CD4-positive, alpha-beta memory T cell (primary cell): ENCODE data around the gene ELF5. TPM values are rescaled to one million over a fixed set of nuclear protein-coding genes. Genes with fewer than 3 reads are reported as not detected.

Experiments
- CTCF ChIA-PET: fragments of 350-600 bp; sonication (Branson Sonifier 250); formaldehyde crosslinking; loops from one replicate; lab custom pipeline; 2021; ENCODE audit warnings: inconsistent platforms; ENCODE audit not compliant: partially characterized antibody; lab: Charles Lee
- POLR2A ChIA-PET: fragments of 350-600 bp; sonication (Branson Sonifier 250); formaldehyde crosslinking; loops from one replicate; lab custom pipeline; 2021; ENCODE audit not compliant: partially characterized antibody; lab: Charles Lee
- DNase-seq, 5 donors: peaks; one replicate each; pipeline versions ENCODE4 v3.0.0 to v3.0.0-alpha.2; 2020 to 2022; ENCODE audit warnings: mixed read lengths in 1 of 5
- H3K27ac ChIP-seq: one replicate; pipeline ENCODE4 v1.7.0; 2013; ENCODE audit warnings: low read depth, low read length
- H3K27me3 ChIP-seq: 2 replicates; pipeline ENCODE4 v1.7.0; 2013; ENCODE audit warnings: mild to moderate bottlenecking, low read length, moderate library complexity; ENCODE audit not compliant: insufficient read depth
- H3K36me3 ChIP-seq: 2 replicates; pipeline ENCODE4 v1.7.0; 2013; ENCODE audit warnings: mild to moderate bottlenecking, low read length, moderate library complexity; ENCODE audit not compliant: insufficient read depth
- H3K4me1 ChIP-seq: 2 replicates; pipeline ENCODE4 v1.7.0; 2013; ENCODE audit warnings: mild to moderate bottlenecking, low read length, moderate library complexity; ENCODE audit not compliant: insufficient read depth
- H3K4me3 ChIP-seq, 2 donors: one replicate each; pipeline ENCODE4 v1.7.0; 2013; ENCODE audit warnings: low read length in 2 of 2, mild to moderate bottlenecking in 1 of 2
- H3K9me3 ChIP-seq, 2 donors: one replicate each; pipeline ENCODE4 v1.7.0; 2013; ENCODE audit warnings: low read length in 2 of 2, control low read depth in 1 of 2; ENCODE audit not compliant: control insufficient read depth in 1 of 2
- H3K27ac Mint-ChIP-seq, 7 donors: one replicate each; pipeline ENCODE4 v1.8.0; 2020 to 2021; ENCODE audit warnings: mixed read lengths in 7 of 7, mild to moderate bottlenecking in 6 of 7, inconsistent platforms in 3 of 7, moderate library complexity in 3 of 7
- H3K27me3 Mint-ChIP-seq, 2 donors: one replicate each; pipeline ENCODE4 v1.8.0; 2020 to 2021; ENCODE audit warnings: mixed read lengths in 2 of 2
- H3K36me3 Mint-ChIP-seq, 2 donors: one replicate each; pipeline ENCODE4 v1.8.0; 2020 to 2021; ENCODE audit warnings: mixed read lengths in 2 of 2, inconsistent platforms in 1 of 2, mild to moderate bottlenecking in 1 of 2
- H3K4me1 Mint-ChIP-seq, 4 donors: one replicate each; pipeline ENCODE4 v1.8.0; 2020 to 2021; ENCODE audit warnings: mixed read lengths in 4 of 4, mild to moderate bottlenecking in 1 of 4
- H3K4me3 Mint-ChIP-seq, 8 donors: one replicate each; pipeline ENCODE4 v1.8.0; 2020 to 2021; ENCODE audit warnings: mixed read lengths in 8 of 8, mild to moderate bottlenecking in 7 of 8, moderate library complexity in 6 of 8, inconsistent platforms in 3 of 8
- H3K9me3 Mint-ChIP-seq, 8 donors: one replicate each; pipeline ENCODE4 v1.8.0; 2020 to 2021; ENCODE audit warnings: mixed read lengths in 8 of 8, mild to moderate bottlenecking in 5 of 8, inconsistent platforms in 3 of 8, moderate library complexity in 1 of 8
- intact Hi-C: fragments of 100-400 bp; cut with micrococcal nuclease; formaldehyde crosslinking; loops from one replicate; pipeline ENCODE4 v1.15.1; 2023
- polyA plus RNA-seq, 2 donors: library from polyadenylated mRNA; unstranded; fragments of 300-500 nt; fragmentation: Illumina TruSeq; gene quantifications; one replicate each; pipeline ENCODE4 v1.2.3, GENCODE V29; 2021
- total RNA-seq, 2 experiments: library from RNA; stranded (reverse); gene quantifications; one replicate each; pipeline ENCODE4 v1.2.3, GENCODE V29; 2021

Gene ELF5
- total and polyA plus RNA-seq, 4 experiments from 2014 or later = not detected

DNA sequence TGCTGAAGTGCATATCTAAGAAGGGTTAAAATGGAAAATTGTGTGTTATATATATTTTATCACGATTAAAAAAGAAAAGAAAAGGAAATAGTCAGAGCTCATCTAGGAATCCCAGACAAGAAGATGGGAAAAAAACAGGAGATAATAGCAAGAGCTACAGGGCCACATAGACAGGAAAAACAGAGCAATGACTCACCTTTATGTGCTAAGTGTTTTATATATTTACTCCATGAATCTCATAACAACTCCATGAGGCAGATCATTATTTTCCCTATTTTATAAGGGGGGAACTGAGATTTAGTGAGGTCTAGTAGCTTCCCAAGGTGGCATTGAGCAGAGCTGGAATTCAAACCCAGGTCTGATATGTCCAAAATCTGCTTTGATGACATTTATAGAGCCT is 18.1 kb upstream of the ELF5 start:
- H3K36me3 Mint-ChIP-seq = no peaks in the 10 kb centered on the region
- CTCF ChIA-PET = interaction anchor here (1.4 kb wide), 1 partner anchor 11 kb away, joined by 4 read pairs; no protein-coding TSS in a partner anchor
- Histone ChIP-seq H3K27ac (no peak overlapping the region), H3K36me3 (no peaks in the 10 kb centered on the region), H3K4me1 (no peaks in the 10 kb centered on the region), H3K27me3 (no peaks in the 10 kb centered on the region), H3K9me3 (no peaks in the 10 kb centered on the region), H3K4me3 (no peak overlapping the region)
- DNase-seq = no peak
- H3K9me3 Mint-ChIP-seq = peaks cover 3 to 22% (median 12%) of the 10 kb centered on the region in 8 donors
- H3K27ac Mint-ChIP-seq = no peak overlapping the region
- no peaks in the 10 kb centered on the region for H3K4me1 Mint-ChIP-seq
- H3K27me3 Mint-ChIP-seq = peaks cover 22 to 30% of the 10 kb centered on the region in 2 donors
- intact Hi-C loops = no loop called here
- H3K4me3 Mint-ChIP-seq = no peak overlapping the region
- POLR2A ChIA-PET = interaction anchor here (1.2 kb wide), 1 partner anchor 9 kb away, joined by 4 read pairs; no protein-coding TSS in a partner anchor

GRCh38 chr11:34530545-34531234 is 17.1 kb upstream of the ELF5 start:
- Histone ChIP-seq H3K4me1 (no peaks in the 10 kb centered on the region), H3K36me3 (no peaks in the 10 kb centered on the region), H3K9me3 (no peaks in the 10 kb centered on the region), H3K27ac (no peak overlapping the region), H3K27me3 (no peaks in the 10 kb centered on the region), H3K4me3 (no peak overlapping the region)
- peaks cover 22 to 24% of the 10 kb centered on the region in 2 donors for H3K27me3 Mint-ChIP-seq
- no peak overlapping the region for H3K27ac Mint-ChIP-seq
- ChIA-PET CTCF (no interaction called here), POLR2A (no interaction called here)
- intact Hi-C loops = no loop called here
- no peak for DNase-seq
- H3K36me3 Mint-ChIP-seq = no peaks in the 10 kb centered on the region
- peaks cover 3 to 22% (median 12%) of the 10 kb centered on the region in 8 donors for H3K9me3 Mint-ChIP-seq
- no peak overlapping the region for H3K4me3 Mint-ChIP-seq
- peaks cover 0 to 1% (median 0%) of the 10 kb centered on the region in 4 donors for H3K4me1 Mint-ChIP-seq

- H3K4me1 Mint-ChIP-seq = peaks cover 0 to 1% (median 0%) of the 10 kb centered on the region in 4 donors
- Histone ChIP-seq H3K9me3 (no peaks in the 10 kb centered on the region), H3K27ac (no peak overlapping the region), H3K36me3 (no peaks in the 10 kb centered on the region), H3K4me1 (no peaks in the 10 kb centered on the region), H3K4me3 (no peak overlapping the region), H3K27me3 (no peaks in the 10 kb centered on the region)
- ChIA-PET CTCF (no interaction called here), POLR2A (no interaction called here)
- DNase-seq = no peak
- H3K9me3 Mint-ChIP-seq = peaks cover 2 to 11% (median 9%) of the 10 kb centered on the region in 8 donors
- H3K27me3 Mint-ChIP-seq = peaks cover 20 to 21% of the 10 kb centered on the region in 2 donors
- intact Hi-C loops = no loop called here
- H3K36me3 Mint-ChIP-seq = no peaks in the 10 kb centered on the region
- H3K4me3 Mint-ChIP-seq = no peak overlapping the region
- no peak overlapping the region for H3K27ac Mint-ChIP-seq
Observed at GRCh38 chr11:34529643-34530042, 16.0 kb upstream of the ELF5 start.

DNA sequence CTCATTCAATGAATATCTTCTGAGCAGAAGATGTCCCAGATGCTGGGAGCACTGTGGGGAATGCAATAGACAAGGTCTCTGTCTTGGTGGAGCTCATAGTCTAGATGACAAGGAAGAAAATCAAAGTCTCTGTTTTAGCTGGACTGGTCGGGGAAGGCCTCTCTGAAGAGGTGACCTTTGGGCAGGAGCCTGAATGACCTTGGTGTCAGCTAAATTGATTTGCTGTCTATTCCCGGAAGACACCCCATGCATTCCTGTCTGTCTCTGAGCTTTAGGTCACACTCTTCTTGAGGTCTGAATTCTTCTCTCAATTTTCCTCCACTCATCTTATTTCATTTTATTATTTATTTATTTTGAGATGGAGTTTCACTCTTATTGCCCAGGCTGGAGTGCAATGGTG is 14.5 kb upstream of the ELF5 start:
- CTCF ChIA-PET = no interaction called here

DNA sequence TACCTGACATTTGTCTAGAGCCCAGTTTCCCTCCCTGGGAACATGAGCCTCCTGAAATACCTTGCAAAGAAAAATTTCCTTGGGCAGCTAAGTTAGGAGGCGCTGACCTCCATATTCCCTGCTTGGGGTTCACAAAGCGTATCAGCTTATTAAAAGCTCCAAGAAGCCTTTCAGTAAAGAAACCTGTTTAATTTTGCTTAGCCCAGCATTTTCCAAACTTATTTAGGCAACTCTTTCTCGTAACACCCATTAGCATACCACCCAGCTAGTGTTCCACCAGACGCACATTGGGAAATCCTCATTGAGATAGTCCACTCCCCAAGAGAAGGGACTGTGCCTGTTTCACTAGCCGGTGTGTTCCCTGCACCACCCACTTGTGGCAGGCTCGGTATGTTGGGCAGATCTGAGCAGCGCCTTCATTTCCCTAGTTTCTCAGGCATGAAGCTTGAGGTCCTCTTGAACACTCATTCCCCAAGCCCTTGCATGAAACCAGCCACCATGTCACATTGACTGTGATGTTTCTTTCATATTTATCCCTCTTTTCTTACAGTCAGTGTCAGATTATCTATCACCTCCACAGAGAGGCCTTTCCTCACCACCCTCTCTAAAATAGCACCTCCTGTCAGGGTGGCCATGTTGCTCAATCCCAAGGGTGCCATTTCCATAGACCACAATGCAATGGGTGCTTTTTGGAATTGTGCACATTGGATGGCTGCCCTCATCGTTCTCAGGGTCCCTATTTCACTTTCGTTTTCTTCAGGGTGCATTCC is 12.5 kb upstream of the ELF5 start:
- intact Hi-C loops = no loop called here
- Mint-ChIP-seq H3K36me3 (no peaks in the 10 kb centered on the region), H3K27ac (no peak overlapping the region), H3K4me3 (peak overlapping the region in 2 of 8 donors; percentile 7 to 43), H3K9me3 (no peaks in the 10 kb centered on the region), H3K27me3 (peaks cover 11 to 12% of the 10 kb centered on the region in 2 donors), H3K4me1 (peaks cover 0 to 1% (median 0%) of the 10 kb centered on the region in 4 donors)
- H3K4me3 ChIP-seq = no peak overlapping the region
- no peaks in the 10 kb centered on the region for H3K36me3 ChIP-seq
- no peak overlapping the region for H3K27ac ChIP-seq
- no peaks in the 10 kb centered on the region for H3K4me1 ChIP-seq
- ChIA-PET POLR2A (no interaction called here), CTCF (no interaction called here)
- no peaks in the 10 kb centered on the region for H3K27me3 ChIP-seq
- DNase-seq = no peak
- H3K9me3 ChIP-seq = no peaks in the 10 kb centered on the region

More for the DNA sequence above, 14.5 kb upstream of the ELF5 start:
- intact Hi-C loops = no loop called here
- Histone ChIP-seq H3K27me3 (no peaks in the 10 kb centered on the region), H3K36me3 (no peaks in the 10 kb centered on the region), H3K4me1 (no peaks in the 10 kb centered on the region), H3K9me3 (no peaks in the 10 kb centered on the region), H3K27ac (no peak overlapping the region), H3K4me3 (no peak overlapping the region)
- Mint-ChIP-seq H3K4me3 (no peak overlapping the region), H3K27ac (no peak overlapping the region), H3K27me3 (peaks cover 16 to 17% of the 10 kb centered on the region in 2 donors), H3K9me3 (peaks cover 0 to 1% (median 0%) of the 10 kb centered on the region in 8 donors), H3K36me3 (no peaks in the 10 kb centered on the region), H3K4me1 (peaks cover 0 to 1% (median 0%) of the 10 kb centered on the region in 4 donors)
- POLR2A ChIA-PET = no interaction called here
- DNase-seq = no peak

DNA sequence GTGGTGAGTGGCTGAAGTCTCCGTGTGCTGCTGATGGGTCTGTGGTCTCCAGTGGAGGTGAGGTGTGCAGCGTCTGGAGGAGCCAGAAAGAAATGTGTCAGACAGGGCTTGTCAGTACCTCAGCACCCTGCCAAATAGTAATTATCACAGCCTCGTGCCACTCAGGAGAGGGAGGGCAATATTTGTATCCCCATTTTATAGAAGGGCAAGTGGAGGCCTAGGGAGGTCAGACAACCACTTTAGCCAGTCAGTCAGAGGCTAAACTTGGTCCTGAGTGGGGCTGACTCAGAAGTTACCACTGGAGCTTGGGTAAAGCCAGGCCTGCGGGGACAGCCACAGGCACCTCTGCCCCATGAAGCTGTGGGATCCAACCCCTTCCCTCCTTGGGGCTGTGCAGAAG is 11.5 kb upstream of the ELF5 start:
- H3K4me3 Mint-ChIP-seq = no peak overlapping the region

GRCh38 chr11:34524696-34525095 is 11.1 kb upstream of the ELF5 start:
- Histone ChIP-seq H3K27ac (no peak overlapping the region), H3K9me3 (no peaks in the 10 kb centered on the region), H3K27me3 (no peaks in the 10 kb centered on the region), H3K36me3 (no peaks in the 10 kb centered on the region), H3K4me3 (no peak overlapping the region), H3K4me1 (no peaks in the 10 kb centered on the region)
- no peaks in the 10 kb centered on the region for H3K36me3 Mint-ChIP-seq
- ChIA-PET POLR2A (no interaction called here), CTCF (interaction anchor here (2.0 kb wide), 1 partner anchor 12 kb away, joined by 9 read pairs; the partner anchor contains the start of gene ELF5)
- peaks cover 7% of the 10 kb centered on the region in 2 donors for H3K27me3 Mint-ChIP-seq
- peaks cover 0 to 1% (median 0%) of the 10 kb centered on the region in 4 donors for H3K4me1 Mint-ChIP-seq
- intact Hi-C loops = no loop called here
- H3K9me3 Mint-ChIP-seq = no peaks in the 10 kb centered on the region
- no peak overlapping the region for H3K4me3 Mint-ChIP-seq
- H3K27ac Mint-ChIP-seq = no peak overlapping the region
- no peak for DNase-seq

More for the DNA sequence above, 11.5 kb upstream of the ELF5 start:
- H3K4me3 ChIP-seq = no peak overlapping the region
- H3K4me1 ChIP-seq = no peaks in the 10 kb centered on the region
- peaks cover 0 to 1% (median 0%) of the 10 kb centered on the region in 4 donors for H3K4me1 Mint-ChIP-seq
- H3K27me3 ChIP-seq = no peaks in the 10 kb centered on the region
- intact Hi-C loops = no loop called here
- H3K36me3 ChIP-seq = no peaks in the 10 kb centered on the region
- POLR2A ChIA-PET = no interaction called here
- H3K9me3 ChIP-seq = no peaks in the 10 kb centered on the region
- no peak overlapping the region for H3K27ac ChIP-seq
- H3K27ac Mint-ChIP-seq = no peak overlapping the region
- H3K9me3 Mint-ChIP-seq = no peaks in the 10 kb centered on the region
- CTCF ChIA-PET = interaction anchor here (2.0 kb wide), 1 partner anchor 12 kb away, joined by 9 read pairs; the partner anchor contains the start of gene ELF5
- no peak for DNase-seq
- H3K36me3 Mint-ChIP-seq = no peaks in the 10 kb centered on the region
- peaks cover 9 to 10% of the 10 kb centered on the region in 2 donors for H3K27me3 Mint-ChIP-seq
